GM21723 (cell line): ENCODE data around the gene SEPSECS.

ENCODE experiments used
- ATAC-seq: cut with Tn5 transposase; IDR thresholded peaks from one replicate; pipeline ENCODE4 v1.9.1; 2021; ENCODE audit warnings: mild to moderate bottlenecking, moderate library complexity; ENCODE audit not compliant: unreplicated experiment

Gene SEPSECS

DNA sequence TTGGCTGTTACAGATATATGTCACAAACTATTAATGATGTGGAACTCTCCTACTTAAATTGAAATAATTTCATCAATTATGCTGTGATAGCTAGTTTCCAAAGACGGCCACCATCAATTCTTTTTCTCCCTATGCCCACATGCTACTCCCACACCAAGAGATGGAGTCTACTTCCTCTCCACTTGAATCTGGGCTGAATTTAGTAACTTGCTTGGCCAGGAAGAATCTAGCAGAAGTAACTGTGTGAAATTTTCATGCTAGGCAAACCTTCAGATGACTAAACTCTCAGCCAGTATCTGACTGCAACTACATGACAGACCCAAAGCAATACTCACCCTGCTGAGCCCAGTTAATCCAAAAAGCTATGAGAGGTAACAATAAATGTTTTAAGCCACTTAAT, 3.2 kb downstream of the SEPSECS start:
- ATAC-seq = no peak

DNA sequence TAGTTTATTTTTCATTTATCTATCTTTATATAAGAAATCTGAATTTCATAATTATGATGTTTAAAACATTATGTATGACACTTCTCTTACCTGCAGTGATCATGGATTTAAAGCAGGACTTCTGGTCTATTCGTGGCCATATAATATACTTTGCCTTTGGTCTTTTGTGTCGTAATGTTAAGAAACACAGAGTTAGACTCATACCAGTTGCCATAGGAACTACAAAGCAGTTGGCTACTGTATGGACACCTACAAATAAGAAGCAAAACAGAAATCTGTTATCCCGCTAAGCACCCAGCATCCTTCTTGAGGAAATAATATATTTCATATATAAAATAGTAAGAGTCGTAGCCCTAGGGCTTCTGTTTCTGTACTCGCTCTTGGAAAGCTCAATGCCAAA, 4.3 kb downstream of the SEPSECS start:
- ATAC-seq = no peak

DNA sequence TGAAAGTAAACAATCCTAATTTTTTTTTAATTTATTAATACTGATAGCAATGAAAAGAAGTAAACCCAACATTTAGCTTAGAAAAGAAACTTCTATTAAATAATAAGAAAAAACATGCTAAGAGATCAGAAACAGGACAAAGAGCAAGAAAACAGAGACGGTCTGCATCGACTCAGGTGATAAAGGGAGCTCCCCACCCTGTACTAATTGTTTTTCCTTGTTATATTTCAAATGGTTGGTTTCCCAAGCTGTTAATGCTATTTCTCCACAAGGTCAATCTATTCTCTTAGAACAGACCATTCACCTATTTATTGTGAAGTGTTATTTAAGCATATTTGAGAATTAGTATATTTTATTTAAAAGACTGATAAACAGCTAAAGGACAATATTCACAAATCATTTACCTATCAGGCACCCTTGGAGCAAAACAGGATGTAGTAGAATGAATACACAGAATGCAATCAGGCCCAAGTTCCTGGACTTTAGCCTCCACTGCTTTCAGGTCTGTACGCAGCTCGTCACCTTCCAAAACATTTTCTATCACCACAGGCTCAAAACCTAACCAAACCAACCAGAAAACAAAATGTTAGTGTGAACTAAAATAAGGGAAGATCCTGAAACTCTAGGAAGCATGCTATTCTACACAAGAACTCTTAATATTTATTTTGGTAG, 5.5 kb downstream of the SEPSECS start:
- ATAC-seq = no peak

DNA sequence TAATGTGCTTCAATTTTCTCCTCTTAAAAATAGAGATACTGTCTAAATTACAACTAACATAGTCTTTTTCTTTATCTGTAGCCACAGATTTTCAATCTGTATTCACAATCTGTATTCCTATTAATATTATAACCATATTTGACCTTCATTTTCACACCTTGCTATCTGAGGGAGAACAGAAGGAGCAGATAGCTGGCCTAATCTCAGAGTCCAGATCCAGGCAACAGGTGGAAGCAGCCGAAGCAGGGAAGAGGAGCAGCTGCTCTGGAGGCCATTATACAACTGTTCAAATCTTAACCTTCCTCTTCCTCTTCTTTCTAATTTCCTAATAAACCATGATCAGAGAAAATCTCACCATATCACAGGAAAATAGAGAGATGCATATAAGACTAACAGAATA, 14.2 kb downstream of the SEPSECS start:
- ATAC-seq = no peak

DNA sequence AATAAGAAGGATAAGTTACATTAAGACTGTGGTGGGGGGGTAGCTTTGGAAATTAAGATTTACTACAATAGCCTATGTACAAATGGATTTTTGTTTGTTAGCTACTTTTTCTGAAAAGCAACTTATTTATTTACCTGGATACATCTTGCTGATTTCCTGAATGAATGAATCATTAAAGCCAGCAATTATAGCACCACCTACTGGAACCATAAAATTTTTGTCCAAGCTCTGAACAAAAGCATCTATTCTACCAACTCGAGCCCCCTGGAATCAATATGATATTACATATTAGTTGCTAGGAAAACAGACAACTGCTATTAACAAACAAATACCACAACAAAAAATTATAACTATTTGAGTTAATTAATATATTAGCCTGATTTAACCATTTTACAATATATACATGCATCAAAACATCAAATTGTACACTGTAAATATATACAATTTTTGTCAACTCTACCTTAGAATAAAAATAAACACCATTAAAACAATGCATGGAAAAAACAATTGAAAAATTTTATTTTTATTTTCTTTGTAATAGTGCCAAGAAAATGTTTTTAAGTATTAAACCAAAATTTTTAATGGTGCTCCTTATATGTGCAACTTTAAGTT, 15.3 kb downstream of the SEPSECS start:
- ATAC-seq = no peak

DNA sequence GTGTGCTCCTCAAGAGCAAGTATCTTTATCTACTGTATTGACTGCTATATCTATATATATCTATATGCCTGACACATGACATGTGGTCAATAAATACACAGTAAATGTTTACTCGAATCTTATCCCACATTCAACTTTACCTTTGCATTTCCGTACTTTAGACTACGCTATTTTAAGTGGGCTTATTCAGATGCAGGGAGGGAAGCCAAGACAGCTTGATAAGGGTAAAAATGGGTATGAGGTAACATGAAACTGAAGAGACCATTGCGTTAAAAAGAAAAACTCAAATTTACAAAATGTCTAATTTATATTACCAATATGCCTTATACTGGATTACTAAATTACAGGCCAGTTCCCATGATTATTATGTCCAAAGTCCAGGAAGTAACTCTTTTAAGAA, 17.8 kb downstream of the SEPSECS start:
- ATAC-seq = no peak

DNA sequence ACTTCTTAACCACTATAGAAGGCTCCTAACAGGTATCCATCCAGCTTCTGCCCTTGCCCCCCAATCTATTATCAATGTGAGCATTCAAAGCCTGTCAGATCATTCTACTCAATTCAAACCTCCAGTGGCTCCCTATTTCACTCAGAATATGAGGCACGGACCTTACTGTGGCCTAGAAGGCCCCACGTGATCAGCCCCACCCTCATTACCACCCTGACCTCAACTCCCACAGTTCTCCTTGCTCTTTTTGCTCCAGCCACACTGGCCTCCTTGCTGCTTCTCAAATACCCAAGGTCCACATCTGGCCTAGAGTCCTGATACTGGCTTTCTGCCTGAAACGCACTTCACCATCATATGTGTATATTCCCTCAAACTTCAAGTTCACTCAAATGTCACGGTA, 18.7 kb downstream of the SEPSECS start:
- no peak for ATAC-seq

DNA sequence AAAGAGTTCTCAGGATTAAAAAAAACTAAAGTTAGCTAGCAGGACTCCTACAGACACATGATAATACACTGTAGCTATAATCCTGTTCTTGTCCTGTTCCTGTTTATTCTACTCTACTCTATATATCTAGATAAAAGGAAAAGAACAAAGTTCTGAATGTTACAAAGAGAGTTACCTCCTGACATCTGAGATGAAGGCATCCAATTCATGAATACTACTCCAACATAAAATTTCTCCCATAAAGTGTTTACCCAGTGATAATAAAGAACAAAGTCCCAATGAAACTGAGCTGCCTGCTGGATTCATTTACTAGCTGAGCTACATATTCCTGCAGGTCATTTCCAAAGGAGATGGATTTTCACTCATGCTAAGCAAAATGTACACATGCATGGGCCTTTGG, 27.1 kb downstream of the SEPSECS start:
- ATAC-seq = no peak

DNA sequence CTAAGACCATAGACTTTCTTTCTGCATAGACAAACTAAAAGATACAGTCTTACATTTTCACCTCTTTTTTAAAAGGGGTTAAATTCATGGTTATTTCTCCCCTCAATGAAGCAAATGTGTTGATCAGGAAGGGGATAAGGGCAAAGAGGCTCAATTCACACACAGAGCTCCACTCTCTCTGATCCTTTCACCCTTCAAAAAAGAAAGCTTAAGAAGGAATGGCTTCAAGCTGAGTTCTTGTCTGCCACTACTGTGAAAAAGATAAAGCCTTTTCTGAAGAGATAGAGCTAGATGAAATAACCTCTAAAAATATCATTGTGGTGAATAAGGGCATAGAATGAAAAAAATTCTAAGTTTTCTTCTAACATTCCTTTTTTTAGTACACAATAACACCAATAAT, 28.3 kb downstream of the SEPSECS start:
- no peak for ATAC-seq

DNA sequence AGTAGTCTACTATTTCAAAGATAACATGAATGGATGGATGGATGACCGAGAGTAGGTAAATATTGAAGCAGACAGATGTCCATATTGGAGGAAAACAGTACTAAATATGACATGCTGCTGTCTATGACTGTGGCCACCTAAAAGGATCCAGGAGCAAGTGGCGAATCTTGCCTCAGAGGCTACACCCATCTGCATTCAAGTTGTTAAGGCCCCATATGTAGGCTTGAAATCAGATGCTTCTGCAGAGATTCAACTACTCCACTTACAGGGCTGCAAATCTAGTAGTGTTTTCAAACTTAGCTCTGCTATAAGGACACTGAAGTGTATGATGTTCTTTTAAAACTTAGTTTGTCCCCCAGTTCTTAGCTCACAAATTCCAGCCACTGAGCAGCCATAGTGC, 28.9 kb downstream of the SEPSECS start:
- ATAC-seq = no peak

DNA sequence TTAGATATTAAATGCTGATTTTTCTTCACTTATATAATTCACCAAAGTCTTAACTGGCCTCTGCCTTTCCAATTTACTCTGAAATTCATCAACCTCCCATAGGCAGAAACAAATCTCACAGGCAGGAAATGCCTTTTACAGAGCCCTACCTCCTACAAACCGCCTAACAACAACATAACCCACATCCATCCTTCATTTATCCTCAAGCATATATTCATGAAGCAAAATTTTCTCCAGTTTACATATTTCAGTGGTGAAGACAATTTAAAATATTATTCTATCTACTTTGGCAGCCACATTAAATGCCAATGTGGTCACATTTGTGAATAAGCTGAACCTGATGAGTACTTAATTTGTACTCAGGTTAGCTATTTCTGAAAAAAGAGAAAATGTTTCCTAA, 30.3 kb downstream of the SEPSECS start:
- ATAC-seq = no peak

DNA sequence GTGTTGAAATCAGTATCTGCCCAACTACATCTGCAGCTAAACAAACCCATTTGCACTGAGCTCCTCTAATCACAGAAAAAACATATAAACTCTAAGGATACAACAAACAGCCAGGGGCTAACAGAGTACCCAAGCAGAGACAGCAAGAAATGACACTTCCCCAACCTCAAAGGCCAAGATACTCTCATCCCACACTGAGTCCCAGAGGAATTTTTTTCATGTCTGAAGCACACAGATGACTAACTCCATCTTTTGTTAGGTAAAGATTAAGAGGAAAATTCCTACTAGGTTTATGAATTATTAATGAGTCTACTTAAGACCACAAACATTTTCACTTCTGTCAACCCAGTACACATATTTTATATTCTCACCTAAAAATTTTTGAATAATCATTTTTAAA, 31.6 kb downstream of the SEPSECS start:
- no peak for ATAC-seq

DNA sequence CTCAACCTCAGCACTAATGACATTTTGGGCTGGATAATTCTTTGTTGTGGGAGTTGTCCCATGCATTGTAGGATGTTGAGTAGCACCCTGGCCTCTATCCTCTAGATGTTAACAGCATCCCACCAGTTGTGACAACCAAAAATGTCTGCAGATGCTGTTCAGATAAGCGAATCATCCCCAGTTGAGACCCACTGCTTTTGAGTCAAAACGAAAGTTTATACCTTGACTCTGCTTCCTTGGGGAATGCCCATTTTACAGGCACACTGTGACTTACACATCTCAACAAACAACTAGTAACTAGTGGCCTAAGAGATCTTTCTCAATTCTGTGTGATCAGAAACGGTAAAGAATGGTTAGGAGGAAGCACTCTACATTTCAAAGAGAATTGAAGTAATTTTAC, 37.0 kb downstream of the SEPSECS start:
- peak; percentile 98 for ATAC-seq

DNA sequence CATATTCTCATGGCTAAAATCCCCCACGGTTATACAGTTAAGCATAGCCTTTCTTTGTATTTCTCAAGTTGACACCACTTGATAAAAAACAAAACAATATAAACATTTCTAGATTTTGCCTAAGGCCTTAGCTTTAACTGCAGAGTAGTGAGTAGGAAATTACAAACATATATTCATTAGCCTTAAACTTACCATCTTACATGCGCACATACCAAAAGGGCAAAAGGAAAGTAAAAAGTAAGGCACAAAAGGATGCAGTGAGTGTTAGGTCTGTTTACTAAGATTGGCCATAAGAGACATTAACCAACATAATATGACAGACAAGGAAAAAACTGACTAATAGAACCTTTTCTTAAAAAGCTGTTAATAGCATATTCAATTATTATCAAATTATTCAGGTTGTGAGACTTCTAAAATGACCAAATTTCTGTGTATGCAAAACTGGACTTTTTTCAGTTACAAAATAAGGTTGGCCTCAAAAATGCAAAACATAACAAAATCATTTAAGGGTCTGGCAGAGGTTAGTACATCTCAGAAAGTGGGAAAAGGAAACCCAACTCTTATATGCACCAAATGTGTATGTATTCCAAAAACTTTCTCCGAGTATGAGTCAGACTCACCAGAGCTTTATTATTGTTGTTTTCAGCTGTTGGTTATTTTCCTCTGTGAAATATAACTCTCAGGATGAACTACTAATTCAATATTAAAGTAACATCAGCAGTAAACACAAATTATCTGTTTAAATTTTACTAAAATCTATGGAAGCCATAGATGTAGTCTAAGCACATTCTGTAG, 39.9 kb downstream of the SEPSECS start:
- ATAC-seq = no peak

DNA sequence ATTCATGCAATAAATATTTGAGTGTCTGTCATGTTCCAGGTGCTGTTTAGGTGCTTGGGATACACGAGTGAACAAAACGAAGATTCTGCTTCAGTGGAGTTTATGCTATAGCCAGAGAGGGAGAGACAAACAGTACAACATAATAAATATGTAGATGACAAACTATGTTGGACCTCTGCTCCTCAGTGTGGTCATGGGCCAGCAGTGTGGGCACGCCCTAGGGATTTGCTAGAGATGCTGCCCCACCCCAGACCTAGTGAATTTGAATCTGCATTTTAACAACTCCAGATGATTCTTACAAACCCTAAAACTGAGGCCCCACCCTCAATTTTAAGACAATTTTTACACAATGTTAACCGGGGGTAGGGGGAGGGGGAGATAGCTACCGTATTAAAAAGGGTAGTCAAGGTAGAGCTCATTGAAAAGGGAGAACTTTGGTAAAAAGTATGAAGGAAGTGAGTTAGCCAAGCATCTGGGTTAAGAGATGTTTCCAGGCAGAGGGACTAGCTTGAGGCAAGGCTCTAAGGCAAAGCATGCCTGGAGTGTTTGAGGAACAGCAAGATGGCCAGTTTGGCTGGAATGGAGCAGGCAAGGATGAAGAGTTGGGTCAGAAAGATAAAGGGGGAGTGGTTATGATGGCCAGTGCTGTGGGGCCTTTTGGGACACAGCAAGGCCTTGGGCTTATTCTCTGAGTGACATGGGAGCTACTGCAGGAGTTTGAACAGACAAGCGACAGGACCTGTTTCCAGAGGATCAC, 42.4 kb downstream of the SEPSECS start:
- no peak for ATAC-seq

DNA sequence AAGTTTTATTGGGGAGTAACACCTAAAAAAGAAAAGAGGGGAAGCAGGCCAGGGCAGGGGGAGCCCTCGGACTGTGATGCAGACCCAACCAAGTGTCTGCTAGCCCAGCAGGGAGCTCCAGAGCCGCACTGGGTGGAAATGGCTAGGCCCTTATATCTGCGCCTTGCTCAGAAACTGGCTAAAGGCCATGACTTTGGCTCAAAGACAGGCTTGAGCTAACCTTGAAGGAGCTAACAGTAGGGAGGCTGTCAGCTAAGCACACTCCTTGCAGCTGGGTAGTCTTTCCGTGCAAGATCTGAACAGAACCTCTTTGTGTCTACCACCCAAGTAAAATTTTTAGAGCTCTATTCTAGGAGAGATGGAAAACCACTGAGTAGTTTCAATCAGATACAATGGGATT, 43.0 kb downstream of the SEPSECS start:
- ATAC-seq = no peak

DNA sequence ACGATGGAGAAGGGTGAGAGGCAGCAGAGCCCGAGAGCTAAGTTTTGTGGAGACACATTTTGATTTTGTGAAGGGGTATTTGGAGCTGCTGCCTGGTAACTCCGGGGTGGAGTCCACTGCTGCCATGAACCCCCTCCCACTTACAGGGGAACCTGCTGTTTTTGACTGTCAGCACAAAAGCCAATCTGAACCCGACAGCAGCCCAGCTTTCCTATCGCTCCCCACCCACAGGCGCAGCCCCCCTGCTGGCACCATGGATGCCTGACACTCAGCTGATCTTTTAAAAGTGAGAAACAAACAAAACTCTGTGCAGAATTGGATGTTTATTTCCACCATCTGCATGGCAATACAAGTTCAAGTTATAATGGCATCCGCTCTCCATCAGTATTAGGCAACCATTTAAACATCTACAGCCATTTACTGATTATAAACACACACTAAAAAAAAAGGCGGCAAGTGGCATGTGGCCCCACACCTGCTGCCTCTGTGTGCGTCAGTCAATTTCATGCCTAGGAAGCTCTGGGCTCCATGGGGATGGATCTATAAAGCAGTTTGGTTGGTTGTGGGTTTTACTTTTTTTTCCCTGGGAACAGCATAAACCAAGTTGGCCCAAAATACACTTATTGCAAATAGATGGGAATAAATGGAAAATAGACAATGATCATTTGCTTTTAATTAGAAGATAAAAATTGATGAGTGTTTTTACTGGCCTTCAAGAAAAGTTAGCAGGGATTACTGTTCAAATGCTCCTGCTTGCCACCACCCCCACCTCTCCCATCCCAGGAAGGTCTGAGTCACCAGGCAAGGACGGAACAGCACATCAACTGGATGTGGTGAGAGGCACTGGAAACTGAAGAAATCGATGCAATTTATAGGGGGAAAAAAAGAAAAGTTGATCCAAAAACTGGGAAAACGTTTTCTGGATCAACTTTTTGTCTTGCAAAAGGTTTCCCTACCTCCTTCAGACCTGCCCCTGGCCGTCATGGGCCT, 46.0 kb downstream of the SEPSECS start:
- ATAC-seq = no peak

DNA sequence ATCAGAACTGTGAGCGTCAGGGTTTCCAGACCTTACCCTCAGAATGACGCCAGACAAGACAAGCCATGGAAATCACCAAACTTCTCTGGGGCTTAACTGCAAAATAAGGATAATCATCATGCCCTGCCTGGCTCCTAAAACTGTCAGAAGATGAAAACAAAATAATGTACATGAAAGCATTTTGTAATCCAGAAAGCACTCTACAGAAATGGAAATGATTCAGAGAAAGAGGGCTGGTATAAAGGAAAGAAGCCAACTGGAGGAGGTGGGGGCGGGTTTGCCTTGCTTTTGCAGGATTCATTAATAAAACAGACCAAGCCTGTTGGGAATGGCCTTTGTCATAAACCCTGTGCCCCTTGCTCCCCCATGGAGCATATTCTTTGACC, 47.3 kb downstream of the SEPSECS start:
- no peak for ATAC-seq

DNA sequence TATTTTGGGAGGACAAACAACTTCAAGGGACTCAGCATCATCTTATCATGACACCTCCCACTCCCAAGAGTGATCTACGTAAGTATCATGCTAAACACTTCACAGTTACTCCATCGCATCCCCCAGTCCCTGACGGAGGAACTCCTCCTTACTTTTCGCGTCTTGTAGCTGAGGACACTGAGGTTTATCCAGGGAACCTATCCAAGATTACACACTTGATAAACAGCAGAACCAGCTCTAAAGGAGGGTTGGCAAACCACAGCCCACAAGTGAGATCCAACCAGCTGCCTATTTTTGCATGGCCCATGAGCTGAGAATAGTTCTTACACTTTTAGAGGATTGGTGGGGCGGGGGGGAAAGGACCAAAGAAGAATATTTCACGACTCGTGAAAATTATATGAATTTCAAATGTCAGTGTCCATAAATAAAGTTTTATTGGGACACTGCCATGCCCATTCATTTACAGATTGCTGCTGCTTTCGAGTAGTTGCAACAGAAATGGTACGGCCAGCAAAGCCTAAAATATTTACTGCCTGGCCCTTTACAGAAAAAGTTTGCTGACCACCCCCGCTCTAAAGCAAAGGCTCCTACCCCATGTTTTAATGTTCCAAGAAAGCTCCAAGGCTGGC, 47.8 kb downstream of the SEPSECS start:
- no peak for ATAC-seq

DNA sequence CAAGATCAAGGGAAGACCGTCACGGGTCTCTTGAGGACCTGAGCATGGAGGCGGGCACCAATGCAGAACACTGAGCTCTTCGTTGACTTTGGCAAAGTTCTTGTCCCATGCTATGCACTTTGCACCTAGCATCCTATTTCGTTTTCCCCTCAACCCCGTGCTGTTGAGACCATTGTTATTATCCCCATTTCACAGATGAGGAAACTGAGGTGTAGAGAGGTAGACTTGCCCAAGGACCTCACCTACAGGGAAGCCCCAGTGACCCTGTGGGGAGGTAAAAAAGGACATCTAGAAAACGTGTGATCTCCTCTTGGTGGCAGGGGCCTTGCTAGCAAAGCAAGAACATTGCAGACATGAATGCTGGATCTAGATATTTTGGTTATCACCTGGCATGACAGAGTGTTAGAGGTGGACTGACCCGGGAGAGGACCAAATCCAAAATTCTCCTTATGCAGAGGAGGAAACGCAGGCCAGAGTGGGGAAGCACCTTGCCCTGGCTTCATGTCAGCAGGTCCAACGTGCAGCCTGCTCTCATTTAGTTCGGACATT, 48.5 kb downstream of the SEPSECS start:
- ATAC-seq = no peak
